T-helper 17 cell (primary cell): ENCODE data around the gene SERPINE2. TPM values are rescaled to one million over a fixed set of nuclear protein-coding genes. Genes with fewer than 3 reads are reported as not detected.

Source experiments
- ATAC-seq: fragments of 150-1000 bp; cut with Tn5 transposase; 2 replicates; pipeline ENCODE4 v1.10.0; 2021; ENCODE audit warnings: mild to moderate bottlenecking, moderate library complexity
- DNase-seq, 3 donors: peaks; one replicate each; pipeline versions ENCODE4 v3.0.0 to v3.0.0-alpha.2; 2020 to 2021
- H3K9me3 ChIP-seq: one replicate; pipeline ENCODE4 v1.7.0; 2013; ENCODE audit warnings: low read length, mild to moderate bottlenecking; ENCODE audit not compliant: control insufficient read depth, poor library complexity, severe bottlenecking
- H3K27ac Mint-ChIP-seq: one replicate; pipeline ENCODE4 v1.8.0; 2022; ENCODE audit warnings: mild to moderate bottlenecking, moderate library complexity, mixed read lengths
- H3K27me3 Mint-ChIP-seq: one replicate; pipeline ENCODE4 v1.8.0; 2022; ENCODE audit warnings: mixed read lengths
- H3K36me3 Mint-ChIP-seq: one replicate; pipeline ENCODE4 v1.8.0; 2022; ENCODE audit warnings: low read depth, mixed read lengths
- H3K4me1 Mint-ChIP-seq: one replicate; pipeline ENCODE4 v1.8.0; 2022; ENCODE audit warnings: mild to moderate bottlenecking, mixed read lengths
- H3K4me3 Mint-ChIP-seq: one replicate; pipeline ENCODE4 v1.8.0; 2022; ENCODE audit warnings: mild to moderate bottlenecking, moderate library complexity, mixed read lengths
- total RNA-seq, 4 donors: library from RNA in 2 of 4; stranded (reverse) in 2 of 4; gene quantifications; one replicate each; pipeline ENCODE4 v1.2.3 and lab custom pipeline; 2022 to 2026

SERPINE2 gene
- total RNA-seq (1 to 10 TPM in 1 of 2 donors, under 1 TPM in 1; 0.37 to 3.9 TPM), total RNA-seq (lab: John Stamatoyannopoulos, UW) (0.08 to 0.93 reads per million in 2 donors)

- H3K27me3 Mint-ChIP-seq: peaks cover 83% of the 10 kb centered on the region
- peaks cover 15% of the 10 kb centered on the region for H3K4me1 Mint-ChIP-seq
Observed at GRCh38 chr2:224039080-224039769, at the start of gene SERPINE2. Gene SERPINE2, minus strand, starts transcription at chr2:224039286. Its CDS starts 37,386 bp downstream, at chr2:224001900.

DNA sequence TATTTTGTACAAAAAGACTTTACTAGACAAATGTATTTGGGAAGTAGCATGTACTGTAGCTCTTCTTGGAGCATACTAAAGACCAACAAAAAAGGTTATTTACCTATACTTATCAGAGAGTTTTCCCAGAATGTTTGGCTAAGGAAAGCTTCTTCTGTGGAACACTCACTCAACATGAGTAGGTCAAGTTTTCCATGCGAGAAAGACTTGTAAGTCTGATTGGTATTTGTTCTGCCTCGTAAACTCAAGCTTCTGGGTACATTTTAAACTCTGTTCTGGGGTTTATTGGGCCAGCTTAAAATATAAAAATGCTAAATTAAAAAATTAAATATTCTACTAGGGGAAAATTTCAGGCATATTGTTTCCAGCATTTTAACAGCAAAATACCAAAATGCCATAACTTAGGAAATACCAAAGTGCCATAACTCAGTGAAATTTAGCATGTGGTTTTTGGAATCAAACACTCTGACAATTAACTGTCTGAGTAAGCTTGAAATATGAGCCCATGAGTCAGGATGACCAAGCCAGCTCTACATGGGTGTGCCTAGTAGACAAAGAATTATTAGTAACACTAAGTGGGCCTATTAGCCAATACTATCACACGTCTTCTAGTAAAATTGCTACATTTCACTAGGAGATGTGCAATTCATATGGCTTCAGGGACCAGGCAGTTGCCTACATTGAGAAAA, 47.3 kb upstream of the SERPINE2 start:
- H3K27ac Mint-ChIP-seq: no peak overlapping the region
- DNase-seq (no peak), ATAC-seq (no peak)
- H3K4me3 Mint-ChIP-seq: no peak overlapping the region
- H3K27me3 Mint-ChIP-seq: no peaks in the 10 kb centered on the region
- H3K9me3 ChIP-seq: no peaks in the 10 kb centered on the region
- no peaks in the 10 kb centered on the region for H3K4me1 Mint-ChIP-seq
- no peaks in the 10 kb centered on the region for H3K36me3 Mint-ChIP-seq

More at GRCh38 chr2:224039080-224039769, at the start of gene SERPINE2:
- Mint-ChIP-seq H3K4me3 (peak within 1 kb of the TSS; percentile 92), H3K27ac (no peak within 1 kb of the TSS), H3K36me3 (peaks cover 6% of the 10 kb centered on the region)
- ATAC-seq (peak; percentile 68), DNase-seq (peak in 1 of 3 donors; percentile 14)
- no peaks in the 10 kb centered on the region for H3K9me3 ChIP-seq

DNA sequence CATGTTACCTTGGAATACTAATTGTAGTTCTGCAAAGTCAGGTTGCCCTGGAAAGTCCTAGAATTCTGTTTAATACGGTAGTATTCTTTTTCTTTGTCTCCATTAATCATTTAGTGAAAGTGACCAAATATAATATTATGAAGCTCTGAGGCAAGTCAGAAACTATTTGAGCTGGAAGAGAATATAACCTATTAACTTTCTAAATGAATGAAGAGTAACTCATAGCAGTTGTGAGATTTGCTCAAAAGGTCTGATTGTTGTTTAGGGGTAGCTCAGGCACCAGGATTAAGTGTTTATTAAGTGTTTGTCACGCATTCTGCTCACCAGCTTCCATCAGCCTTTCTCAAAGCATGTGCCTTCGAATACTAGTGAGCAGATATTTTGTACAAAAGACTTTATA, 46.7 kb upstream of the SERPINE2 start:
- ATAC-seq (no peak), DNase-seq (no peak)
- no peaks in the 10 kb centered on the region for H3K4me1 Mint-ChIP-seq
- no peak overlapping the region for H3K27ac Mint-ChIP-seq
- no peak overlapping the region for H3K4me3 Mint-ChIP-seq
- H3K9me3 ChIP-seq: no peaks in the 10 kb centered on the region
- H3K27me3 Mint-ChIP-seq: no peaks in the 10 kb centered on the region
- H3K36me3 Mint-ChIP-seq: no peaks in the 10 kb centered on the region

DNA sequence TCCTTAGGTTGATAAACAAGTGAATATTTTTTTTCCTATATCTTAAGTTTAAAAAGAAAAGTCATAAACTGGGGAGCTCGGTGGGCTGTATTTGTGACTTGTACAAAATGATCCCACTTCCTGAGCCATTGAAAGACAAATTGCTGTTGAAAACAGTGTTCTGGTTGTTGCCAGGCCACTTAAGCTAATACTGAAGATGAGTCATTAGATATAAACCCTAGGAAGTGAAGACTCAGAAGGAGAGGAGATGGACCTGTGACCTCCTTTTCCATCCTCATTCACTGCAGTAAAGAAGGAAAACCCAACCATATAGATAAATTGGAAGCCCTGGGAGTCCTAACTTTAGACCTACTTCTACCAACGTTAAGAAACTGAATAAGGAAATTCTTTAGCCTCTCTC, 46.2 kb upstream of the SERPINE2 start:
- ATAC-seq (no peak), DNase-seq (no peak)
- H3K4me3 Mint-ChIP-seq: no peak overlapping the region
- H3K27ac Mint-ChIP-seq: no peak overlapping the region
- H3K4me1 Mint-ChIP-seq: no peaks in the 10 kb centered on the region
- H3K27me3 Mint-ChIP-seq: no peaks in the 10 kb centered on the region
- H3K9me3 ChIP-seq: no peaks in the 10 kb centered on the region
- H3K36me3 Mint-ChIP-seq: no peaks in the 10 kb centered on the region

DNA sequence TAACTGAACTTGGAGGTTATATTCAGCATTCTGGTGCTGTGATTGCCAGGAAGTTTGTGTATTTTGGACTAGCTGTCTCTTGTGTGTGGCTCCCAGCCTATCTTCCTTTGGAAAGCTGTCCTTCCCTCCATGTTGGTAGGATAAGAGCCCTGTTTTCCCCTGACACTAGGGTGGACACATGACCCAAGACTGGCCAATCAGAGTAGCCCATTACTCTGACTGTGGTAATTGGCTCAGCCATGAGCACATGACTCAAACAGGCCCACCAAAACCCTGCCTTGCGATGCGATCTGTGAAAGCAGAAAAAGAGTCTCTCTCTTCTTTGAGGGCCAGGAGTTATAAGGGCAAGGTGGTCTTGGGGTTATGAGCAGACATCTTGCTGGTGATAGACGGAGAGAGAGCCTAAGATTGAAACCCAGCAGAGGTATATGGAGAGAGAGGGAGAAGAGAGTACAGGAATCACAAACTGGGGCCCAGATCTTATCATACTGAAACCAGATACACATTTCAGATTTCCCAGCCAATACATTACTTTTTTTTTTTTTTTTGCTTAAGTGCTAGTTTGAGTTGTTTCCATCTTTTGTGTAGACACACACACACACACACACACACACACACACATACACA, 45.3 kb upstream of the SERPINE2 start:
- no peaks in the 10 kb centered on the region for H3K36me3 Mint-ChIP-seq
- DNase-seq (no peak), ATAC-seq (no peak)
- no peaks in the 10 kb centered on the region for H3K27me3 Mint-ChIP-seq
- H3K9me3 ChIP-seq: no peaks in the 10 kb centered on the region
- H3K4me3 Mint-ChIP-seq: no peak overlapping the region
- no peaks in the 10 kb centered on the region for H3K4me1 Mint-ChIP-seq
- no peak overlapping the region for H3K27ac Mint-ChIP-seq

GRCh38 chr2:224083638-224084037, 44.6 kb upstream of the SERPINE2 start:
- Mint-ChIP-seq H3K27me3 (no peaks in the 10 kb centered on the region), H3K27ac (no peak overlapping the region), H3K4me1 (no peaks in the 10 kb centered on the region), H3K4me3 (no peak overlapping the region), H3K36me3 (no peaks in the 10 kb centered on the region)
- ATAC-seq (no peak), DNase-seq (no peak)
- no peaks in the 10 kb centered on the region for H3K9me3 ChIP-seq

- H3K27ac Mint-ChIP-seq: no peak overlapping the region
- no peaks in the 10 kb centered on the region for H3K27me3 Mint-ChIP-seq
- H3K36me3 Mint-ChIP-seq: no peaks in the 10 kb centered on the region
- H3K4me1 Mint-ChIP-seq: no peaks in the 10 kb centered on the region
- no peaks in the 10 kb centered on the region for H3K9me3 ChIP-seq
- H3K4me3 Mint-ChIP-seq: no peak overlapping the region
- ATAC-seq (no peak), DNase-seq (no peak)
Observed at GRCh38 chr2:224078656-224079055, 39.6 kb upstream of the SERPINE2 start.

- no peaks in the 10 kb centered on the region for H3K9me3 ChIP-seq
- no peak for DNase-seq
- H3K4me1 Mint-ChIP-seq: no peaks in the 10 kb centered on the region
- H3K27me3 Mint-ChIP-seq: peaks cover 2% of the 10 kb centered on the region
- H3K4me3 Mint-ChIP-seq: no peak overlapping the region
- H3K27ac Mint-ChIP-seq: no peak overlapping the region
- H3K36me3 Mint-ChIP-seq: no peaks in the 10 kb centered on the region
- no peak for ATAC-seq
Observed at GRCh38 chr2:224077773-224078507, 38.9 kb upstream of the SERPINE2 start.

- H3K36me3 Mint-ChIP-seq: no peaks in the 10 kb centered on the region
- no peak overlapping the region for H3K4me3 Mint-ChIP-seq
- DNase-seq (no peak), ATAC-seq (no peak)
- peaks cover 16% of the 10 kb centered on the region for H3K27me3 Mint-ChIP-seq
- H3K27ac Mint-ChIP-seq: no peak overlapping the region
- no peaks in the 10 kb centered on the region for H3K4me1 Mint-ChIP-seq
- no peaks in the 10 kb centered on the region for H3K9me3 ChIP-seq
Observed at GRCh38 chr2:224075588-224075987, 36.5 kb upstream of the SERPINE2 start.

GRCh38 chr2:224073676-224074075, 34.6 kb upstream of the SERPINE2 start:
- Mint-ChIP-seq H3K4me1 (no peaks in the 10 kb centered on the region), H3K27me3 (peaks cover 31% of the 10 kb centered on the region), H3K36me3 (no peaks in the 10 kb centered on the region), H3K27ac (no peak overlapping the region), H3K4me3 (no peak overlapping the region)
- H3K9me3 ChIP-seq: no peaks in the 10 kb centered on the region
- ATAC-seq (no peak), DNase-seq (no peak)

- Mint-ChIP-seq H3K27me3 (peaks cover 39% of the 10 kb centered on the region), H3K4me1 (no peaks in the 10 kb centered on the region), H3K27ac (no peak overlapping the region), H3K36me3 (no peaks in the 10 kb centered on the region), H3K4me3 (no peak overlapping the region)
- no peaks in the 10 kb centered on the region for H3K9me3 ChIP-seq
- no peak for ATAC-seq
- DNase-seq: no peak
Observed at GRCh38 chr2:224072541-224073188, 33.6 kb upstream of the SERPINE2 start.

DNA sequence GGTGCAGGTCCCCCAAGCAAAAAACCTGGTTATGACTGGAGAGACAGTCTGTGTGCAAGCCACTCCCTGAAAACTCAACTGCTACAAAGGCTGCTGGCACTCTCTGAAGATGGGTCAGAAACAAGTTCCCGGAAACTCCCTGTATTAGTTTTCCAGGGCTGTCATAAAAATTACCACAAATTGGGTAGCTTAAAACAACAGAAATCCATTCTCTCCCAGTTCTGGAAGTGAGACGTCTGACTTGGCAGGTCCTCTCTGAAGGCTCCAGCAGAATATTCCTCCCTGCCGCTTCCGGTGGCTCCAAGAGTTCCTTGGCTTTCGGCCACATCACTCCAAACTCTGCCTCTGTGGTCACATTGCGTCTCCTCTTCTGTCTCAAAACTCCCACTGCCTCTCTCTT, 30.1 kb upstream of the SERPINE2 start:
- no peaks in the 10 kb centered on the region for H3K9me3 ChIP-seq
- Mint-ChIP-seq H3K4me1 (no peaks in the 10 kb centered on the region), H3K36me3 (no peaks in the 10 kb centered on the region), H3K27me3 (peaks cover 60% of the 10 kb centered on the region), H3K27ac (no peak overlapping the region), H3K4me3 (no peak overlapping the region)
- ATAC-seq (no peak), DNase-seq (no peak)

- H3K27me3 Mint-ChIP-seq: peaks cover 55% of the 10 kb centered on the region
- H3K9me3 ChIP-seq: no peaks in the 10 kb centered on the region
- no peaks in the 10 kb centered on the region for H3K4me1 Mint-ChIP-seq
- DNase-seq (no peak), ATAC-seq (no peak)
- no peak overlapping the region for H3K4me3 Mint-ChIP-seq
- H3K36me3 Mint-ChIP-seq: no peaks in the 10 kb centered on the region
- H3K27ac Mint-ChIP-seq: no peak overlapping the region
Observed at GRCh38 chr2:224063298-224063648, 24.2 kb upstream of the SERPINE2 start.
